Measurements from ENCODE around the gene TPGS1.

GRCh38 chr19:475360-475759, 31.9 kb upstream of the TPGS1 start:
- TF ChIP-seq CTCF (IDR thresholded peaks at IDR 0.05) (no peak), POLR2AphosphoS5 (IDR thresholded peaks at IDR 0.05) (no peak)
